ENCODE data around the gene SFXN2. TPM values are rescaled to one million over a fixed set of nuclear protein-coding genes. Genes with fewer than 3 reads are reported as not detected.
"Not testable (repeated sequence)": the region's sequence is repeated elsewhere in the genome, so short reads cannot be mapped to it uniquely, and the experiment has no call there.

The SFXN2 gene
- polyA plus RNA-seq, 1 of the 3 experiments (the other 2 are of a cell fraction), result 10.2 TPM

DNA sequence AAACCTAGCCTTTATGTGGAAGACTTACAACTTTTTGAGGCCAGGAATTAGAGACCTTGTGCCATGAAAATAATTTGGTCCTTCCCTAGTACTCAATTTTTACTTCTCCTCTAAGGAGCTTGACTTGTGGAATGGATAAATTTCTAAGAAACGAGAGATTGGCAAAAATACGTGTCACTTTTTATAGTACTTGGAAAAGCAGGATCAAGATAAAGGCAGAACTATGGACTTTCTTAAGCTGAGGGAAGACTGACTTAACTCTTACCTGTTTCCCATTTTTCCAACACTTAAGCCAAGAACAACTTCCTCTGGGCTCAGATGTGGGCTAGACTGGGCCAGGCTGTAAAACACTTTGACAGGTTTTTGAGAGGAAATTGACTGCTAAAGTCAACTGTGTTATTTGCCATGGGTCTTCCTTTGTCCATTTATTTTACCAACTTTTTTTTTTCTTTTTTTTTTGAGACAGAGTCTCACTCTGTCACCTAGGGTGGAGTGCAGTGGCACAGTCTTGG is 27.3 kb downstream of the SFXN2 start (continued):
- TF ChIP-seq RCOR1 (IDR thresholded peaks at IDR 0.05; ENCODE audit: low read length) (no peak), RAD21 (IDR thresholded peaks at IDR 0.05; ENCODE audit: low read length) (no peak), REST (IDR thresholded peaks at IDR 0.05; ENCODE audit: low read depth, low read length) (no peak), JUND (IDR thresholded peaks at IDR 0.05) (no peak), TEAD4 (IDR thresholded peaks at IDR 0.05; ENCODE audit: borderline replicate concordance, insufficient read depth) (no peak)

GRCh38 chr10:102742313-102742712 is 27.9 kb downstream of the SFXN2 start:
- CTCF ChIA-PET, result interaction anchor here (0.8 to 2.5 kb wide), 4 partner anchors 11 to 159 kb away, joined by 3 to 5 read pairs (median 4); no protein-coding TSS in a partner anchor
- peaks cover 36% of the 10 kb centered on the region for H3K79me2 ChIP-seq (ENCODE audit: insufficient read depth)
- H4K20me1 ChIP-seq (ENCODE audit: insufficient read depth); H3K27me3 ChIP-seq (ENCODE audit: insufficient read depth); H3K9me2 ChIP-seq; H3K4me3 ChIP-seq (ENCODE audit: low read depth in 2 of 2, low read length in 1 of 2); H3K36me3 ChIP-seq (replicated peaks in 1 of 2; ENCODE audit: control insufficient read depth in 1 of 2, insufficient read depth in 2 of 2, low read length in 1 of 2); H3K4me2 ChIP-seq; POLR2A ChIA-PET; H3K9ac ChIP-seq; H3F3A ChIP-seq (replicated peaks; ENCODE audit: insufficient read depth); DNase-seq; H3K9me3 ChIP-seq; H3K27ac ChIP-seq (ENCODE audit: low read depth in 2 of 2, low read length in 1 of 2): not testable (repeated sequence)
- H2AFZ ChIP-seq (ENCODE audit: low read depth), result peak overlapping the region; percentile 98; the same call in 1 of the 2 replicates
- H3K4me1 ChIP-seq (ENCODE audit: control insufficient read depth in 1 of 2, insufficient read depth in 2 of 2, low read depth in 1 of 2, low read length in 1 of 2), result peaks cover 9 to 13% of the 10 kb centered on the region in 2 experiments; a peak in 1 of 4 replicates
- 98% methylated on average over 5 of the region's 5 CpGs for WGBS (ENCODE audit: low lambda C conversion rate)

DNA sequence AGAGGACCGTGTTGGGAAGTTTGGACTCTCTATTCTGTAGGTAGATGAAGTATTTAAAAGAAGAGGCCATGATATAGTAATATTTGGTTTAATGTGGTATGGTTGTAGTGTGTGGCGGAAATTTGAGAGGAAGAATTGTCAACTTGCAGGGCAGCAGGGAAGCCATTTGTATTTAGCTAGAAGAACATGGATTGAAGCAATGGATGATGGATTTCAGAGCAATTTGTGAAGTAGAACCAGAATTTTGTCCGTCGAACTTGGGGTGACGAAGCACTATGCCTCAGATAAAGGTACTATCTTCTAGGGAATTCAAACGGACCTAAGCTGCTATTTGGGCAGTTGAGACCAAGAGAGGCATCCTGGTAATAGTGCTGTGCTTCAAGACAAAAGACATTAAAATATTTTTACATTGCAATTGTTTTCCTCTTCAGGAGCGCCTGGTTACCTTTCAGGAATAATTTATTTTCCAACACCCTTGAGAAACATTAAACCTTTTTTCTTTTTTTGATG is 28.7 kb downstream of the SFXN2 start:
- Histone ChIP-seq H3K9ac (no peak overlapping the region), H3K4me2 (peak overlapping the region; percentile 22), H3K79me2 (ENCODE audit: insufficient read depth) (peaks cover 44% of the 10 kb centered on the region), H2AFZ (ENCODE audit: low read depth) (peak overlapping the region; percentile 98), H3K36me3 (replicated peaks in 1 of 2; ENCODE audit: control insufficient read depth in 1 of 2, insufficient read depth in 2 of 2, low read length in 1 of 2) (no peaks in the 10 kb centered on the region), H3K27ac (ENCODE audit: low read depth in 2 of 2, low read length in 1 of 2) (peak overlapping the region; percentile 21 to 29; a peak in 2 of 4 replicates), H3K4me1 (ENCODE audit: control insufficient read depth in 1 of 2, insufficient read depth in 2 of 2, low read depth in 1 of 2, low read length in 1 of 2) (peaks cover 9 to 13% of the 10 kb centered on the region in 2 experiments; a peak in 1 of 4 replicates), H3K4me3 (ENCODE audit: low read depth in 2 of 2, low read length in 1 of 2) (peak overlapping the region in 1 of 2 experiments; percentile 18; a peak in 1 of 4 replicates), H3K27me3 (ENCODE audit: insufficient read depth) (no peaks in the 10 kb centered on the region), H3K9me2 (no peaks in the 10 kb centered on the region), H4K20me1 (ENCODE audit: insufficient read depth) (0 out of 2 replicates have a peak, but pooled peaks cover 3% of the 10 kb centered on the region), H3K9me3 (no peaks in the 10 kb centered on the region), H3F3A (replicated peaks; ENCODE audit: insufficient read depth) (peaks cover 7% of the 10 kb centered on the region)
- 32% methylated on average over 7 of the region's 7 CpGs for WGBS (ENCODE audit: low lambda C conversion rate)
- ChIA-PET CTCF (interaction anchor here (1.0 to 2.5 kb wide), 3 partner anchors 11 to 92 kb away, joined by 3 to 5 read pairs (median 5); no protein-coding TSS in a partner anchor), POLR2A (interaction anchor here (0.6 to 1.5 kb wide), 5 partner anchors 9 to 495 kb away, joined by 3 to 4 read pairs (median 3); no protein-coding TSS in a partner anchor)
- no peak for DNase-seq
- TF ChIP-seq GABPA (IDR thresholded peaks at IDR 0.05; ENCODE audit: low read depth), result no peak
- TF ChIP-seq PBX3 (IDR thresholded peaks at IDR 0.05), result no peak
- TF ChIP-seq USF2 (IDR thresholded peaks at IDR 0.05; ENCODE audit: borderline replicate concordance, low read depth, low read length), result 0 out of 2 replicates have a peak, but pooled peaks have one; percentile 2
